ENCODE measurements around the gene SMIM44.
A peak's percentile ranks its signal among the peaks of the same experiment; 100 is the strongest.
"Not testable (repeated sequence)": the region's sequence is repeated elsewhere in the genome, so short reads cannot be mapped to it uniquely, and the experiment has no call there.

Gene SMIM44

GRCh38 chr19:3452171-3452941 is 30.9 kb downstream of the SMIM44 start:
- Histone ChIP-seq H3K27ac (peak overlapping the region in 4 of 11 experiments; percentile 25 to 85 (median 82); a peak in 6 of 22 replicates), H3K9me3 (replicated peaks in 1 of 11) (no peaks in the 10 kb centered on the region), H3K4me3 (no peak overlapping the region), H3K9ac (peak overlapping the region in 2 of 11 experiments; percentile 16 to 68; a peak in 2 of 22 replicates), H3K4me1 (peaks cover 38 to 65% (median 50%) of the 10 kb centered on the region in 10 experiments), H3K4me2 (peak overlapping the region in 2 of 11 experiments; percentile 66 to 75; a peak in 2 of 22 replicates), H4K20me1 (peaks cover 37 to 100% (median 90%) of the 10 kb centered on the region in 11 experiments), H3K36me3 (peaks cover 80 to 97% (median 89%) of the 10 kb centered on the region in 11 experiments), H3K27me3 (no peaks in the 10 kb centered on the region)
- no peak for TF ChIP-seq Cebpa-rat (IDR thresholded peaks at IDR 0.05)

- Histone ChIP-seq H3K27ac (peak overlapping the region; percentile 55 to 85 (median 70)), H3K9ac (peak overlapping the region; percentile 8 to 70 (median 53); a peak in 16 of 22 replicates)
These were observed 31.8 kb downstream of the SMIM44 start for GRCh38 chr19:3451451-3451866.

GRCh38 chr19:3450796-3451411 is 32.3 kb downstream of the SMIM44 start:
- Histone ChIP-seq H3K9me3 (replicated peaks in 1 of 11) (no peaks in the 10 kb centered on the region), H3K4me2 (peak overlapping the region; percentile 30 to 76 (median 53))

More at GRCh38 chr19:3451451-3451866, 31.8 kb downstream of the SMIM44 start:
- Histone ChIP-seq H3K36me3 (peaks cover 81 to 99% (median 92%) of the 10 kb centered on the region in 11 experiments), H3K9me3 (replicated peaks in 1 of 11) (no peaks in the 10 kb centered on the region), H3K4me2 (peak overlapping the region; percentile 30 to 76 (median 51)), H3K4me1 (peaks cover 29 to 56% (median 41%) of the 10 kb centered on the region in 10 experiments), H4K20me1 (peaks cover 30 to 100% (median 89%) of the 10 kb centered on the region in 11 experiments), H3K27me3 (no peaks in the 10 kb centered on the region), H3K4me3 (no peak overlapping the region)
- no peak for TF ChIP-seq Cebpa-rat (IDR thresholded peaks at IDR 0.05)

GRCh38 chr19:3448616-3449334 is 34.5 kb downstream of the SMIM44 start:
- Histone ChIP-seq H3K36me3 (peaks cover 83 to 98% (median 90%) of the 10 kb centered on the region in 11 experiments), H3K4me2 (no peak overlapping the region), H3K9ac (peak overlapping the region in 2 of 11 experiments; percentile 11 to 15; a peak in 4 of 22 replicates), H3K27ac (peak overlapping the region in 1 of 11 experiments; percentile 28; a peak in 1 of 22 replicates), H3K9me3 (replicated peaks in 1 of 11) (no peaks in the 10 kb centered on the region), H3K4me3 (no peak overlapping the region), H4K20me1 (peaks cover 29 to 100% (median 89%) of the 10 kb centered on the region in 11 experiments), H3K27me3 (no peaks in the 10 kb centered on the region), H3K4me1 (peaks cover 38 to 62% (median 50%) of the 10 kb centered on the region in 10 experiments)
- no peak for TF ChIP-seq Cebpa-rat (IDR thresholded peaks at IDR 0.05)

More at GRCh38 chr19:3450796-3451411, 32.3 kb downstream of the SMIM44 start:
- Histone ChIP-seq H3K4me3 (no peak overlapping the region), H4K20me1 (peaks cover 30 to 100% (median 89%) of the 10 kb centered on the region in 11 experiments), H3K4me1 (peaks cover 24 to 50% (median 37%) of the 10 kb centered on the region in 10 experiments), H3K9ac (peak overlapping the region; percentile 8 to 70 (median 53); a peak in 16 of 22 replicates), H3K27ac (peak overlapping the region; percentile 55 to 85 (median 70)), H3K27me3 (no peaks in the 10 kb centered on the region), H3K36me3 (peaks cover 83 to 99% (median 94%) of the 10 kb centered on the region in 11 experiments)
- TF ChIP-seq Cebpa-rat (IDR thresholded peaks at IDR 0.05): no peak

GRCh38 chr19:3446657-3447056 is 36.6 kb downstream of the SMIM44 start:
- H3K36me3 ChIP-seq: peaks cover 81 to 97% (median 86%) of the 10 kb centered on the region in 11 experiments

GRCh38 chr19:3444695-3445234 is 38.5 kb downstream of the SMIM44 start:
- peaks cover 70 to 96% (median 90%) of the 10 kb centered on the region in 11 experiments for H3K36me3 ChIP-seq

More at GRCh38 chr19:3446657-3447056, 36.6 kb downstream of the SMIM44 start:
- Histone ChIP-seq H4K20me1 (peaks cover 38 to 100% (median 87%) of the 10 kb centered on the region in 11 experiments), H3K27ac (peak overlapping the region in 1 of 11 experiments; percentile 2; a peak in 2 of 22 replicates), H3K4me1 (peaks cover 53 to 71% (median 61%) of the 10 kb centered on the region in 10 experiments)
- H3K4me3 ChIP-seq; H3K9ac ChIP-seq; H3K9me3 ChIP-seq (replicated peaks in 1 of 11); H3K4me2 ChIP-seq; H3K27me3 ChIP-seq: not testable (repeated sequence)

GRCh38 chr19:3443840-3444694 is 39.2 kb downstream of the SMIM44 start:
- H4K20me1 ChIP-seq: peaks cover 47 to 95% (median 89%) of the 10 kb centered on the region in 11 experiments
- no peaks in the 10 kb centered on the region for H3K27me3 ChIP-seq
- H3K9ac ChIP-seq: peak overlapping the region; percentile 38 to 72 (median 60); a peak in 19 of 22 replicates
- H3K27ac ChIP-seq: peak overlapping the region in 8 of 11 experiments; percentile 17 to 63 (median 42); a peak in 14 of 22 replicates
- no peaks in the 10 kb centered on the region for H3K9me3 ChIP-seq (replicated peaks in 1 of 11)
- H3K4me1 ChIP-seq: peaks cover 35 to 64% (median 54%) of the 10 kb centered on the region in 10 experiments
- H3K4me2 ChIP-seq: peak overlapping the region; percentile 40 to 82 (median 75)
- peaks cover 64 to 94% (median 85%) of the 10 kb centered on the region in 11 experiments for H3K36me3 ChIP-seq
- H3K4me3 ChIP-seq: peak overlapping the region in 5 of 10 experiments; percentile 4 to 20 (median 10); a peak in 2 of 20 replicates
- TF ChIP-seq Cebpa-rat (IDR thresholded peaks at IDR 0.05): no peak

More at GRCh38 chr19:3444695-3445234, 38.5 kb downstream of the SMIM44 start:
- H3K4me3 ChIP-seq: 0 out of 20 replicates have a peak overlapping the region, but pooled peaks of 1 of the 10 experiments have one; percentile 20
- H3K9me3 ChIP-seq (replicated peaks in 1 of 11): no peaks in the 10 kb centered on the region
- H3K4me2 ChIP-seq: peak overlapping the region; percentile 40 to 82 (median 75)
- peaks cover 42 to 69% (median 59%) of the 10 kb centered on the region in 10 experiments for H3K4me1 ChIP-seq
- H3K9ac ChIP-seq: peak overlapping the region in 4 of 11 experiments; percentile 53 to 72 (median 60); a peak in 7 of 22 replicates
- H3K27ac ChIP-seq: peak overlapping the region in 2 of 11 experiments; percentile 40 to 58; a peak in 2 of 22 replicates
- H4K20me1 ChIP-seq: peaks cover 47 to 100% (median 91%) of the 10 kb centered on the region in 11 experiments
- no peak for TF ChIP-seq Cebpa-rat (IDR thresholded peaks at IDR 0.05)
- H3K27me3 ChIP-seq: no peaks in the 10 kb centered on the region
